OCI-LY7 (cell line): ENCODE results near the gene TTC31. TPM values are rescaled to one million over a fixed set of nuclear protein-coding genes. Genes with fewer than 3 reads are reported as not detected.

Experiments
- BruUV-seq: library from RNA; stranded (reverse); fragments of 400-500 nt; replicated peaks from 2 replicates; lab custom pipeline; 2021; lab: Mats Ljungman, UMichigan
- CTCF ChIA-PET: fragments of 300-600 bp; sonication (Branson Sonifier 250); formaldehyde crosslinking; loops from one replicate; lab custom pipeline; 2022; ENCODE audit warnings: antibody characterized with exemption; ENCODE audit not compliant: unreplicated experiment; lab: Charles Lee
- POLR2A ChIA-PET: fragments of 300-600 bp; sonication (Branson Sonifier 250); formaldehyde crosslinking; loops from one replicate; lab custom pipeline; 2022; ENCODE audit warnings: antibody characterized with exemption; lab: Charles Lee
- DNase-seq: peaks from one replicate; pipeline ENCODE4 v3.0.0-alpha.2; 2015; ENCODE audit warnings: low spot score
- H2AFZ ChIP-seq: fragments of 200-600 bp; sonication (generic), shearing (Covaris generic); 2 replicates; pipeline ENCODE4 v1.6.1; 2014; ENCODE audit warnings: mild to moderate bottlenecking, antibody characterized with exemption, low read length, moderate library complexity
- H3K27ac ChIP-seq: fragments of 200-600 bp; sonication (generic); 2 replicates; pipeline ENCODE4 v1.5.1; 2014; ENCODE audit warnings: mixed run types, low read depth, mild to moderate bottlenecking, moderate library complexity, low read length, inconsistent platforms; ENCODE audit not compliant: poor library complexity, severe bottlenecking
- H3K36me3 ChIP-seq: fragments of 200-600 bp; sonication (generic); 2 replicates; pipeline ENCODE4 v1.6.1; 2014; ENCODE audit warnings: mild to moderate bottlenecking, antibody characterized with exemption, low read length, moderate library complexity, mixed read lengths; ENCODE audit not compliant: insufficient read depth
- H3K4me1 ChIP-seq: fragments of 200-600 bp; sonication (generic); 2 replicates; pipeline ENCODE4 v1.5.1; 2014; ENCODE audit warnings: mild to moderate bottlenecking, low read length; ENCODE audit not compliant: insufficient read depth, poor library complexity, severe bottlenecking
- H3K4me2 ChIP-seq: fragments of 200-600 bp; sonication (generic); 2 replicates; pipeline ENCODE4 v1.6.1; 2014; ENCODE audit warnings: mild to moderate bottlenecking, low read length
- H3K4me3 ChIP-seq: fragments of 200-600 bp; sonication (generic); 2 replicates; pipeline ENCODE4 v1.5.1; 2014; ENCODE audit warnings: mild to moderate bottlenecking, low read depth, low read length; ENCODE audit not compliant: poor library complexity, severe bottlenecking
- H3K79me2 ChIP-seq: fragments of 200-600 bp; sonication (generic); 2 replicates; pipeline ENCODE4 v1.6.1; 2016; ENCODE audit warnings: low read depth, mild to moderate bottlenecking, low read length, moderate library complexity, mixed read lengths; ENCODE audit not compliant: insufficient read depth
- H3K9me2 ChIP-seq: fragments of 200-600 bp; sonication (generic); 2 replicates; pipeline ENCODE4 v1.6.1; 2016; ENCODE audit warnings: mild to moderate bottlenecking, low read length, mixed read lengths; ENCODE audit not compliant: insufficient read depth
- H3K9me3 ChIP-seq: fragments of 200-600 bp; sonication (generic); 2 replicates; pipeline ENCODE4 v1.6.1; 2014; ENCODE audit warnings: mild to moderate bottlenecking, mixed run types, low read length, mixed read lengths
- H4K20me1 ChIP-seq: fragments of 200-600 bp; sonication (generic); 2 replicates; pipeline ENCODE4 v1.6.1; 2014; ENCODE audit warnings: mild to moderate bottlenecking, antibody characterized with exemption, low read length, moderate library complexity, mixed read lengths; ENCODE audit not compliant: insufficient read depth
- EZH2phosphoT487 ChIP-seq: fragments of 200-600 bp; sonication (generic); IDR thresholded peaks from 2 replicates; pipeline ENCODE4 v1.6.1; 2018; ENCODE audit warnings: low read depth, borderline replicate concordance, mild to moderate bottlenecking, mixed run types, antibody characterized with exemption, low read length, moderate library complexity, mixed read lengths
- intact Hi-C: fragments of 100-400 bp; cut with micrococcal nuclease; formaldehyde crosslinking; loops from one replicate; pipeline ENCODE4 v1.10.0; 2022; ENCODE audit not compliant: unreplicated experiment
- total RNA-seq, 2 experiments: library from RNA; depleted of rRNA in 1 of 2; stranded (reverse); fragments of >200 nt in 1 of 2; shearing (Covaris generic) in 1 of 2; gene quantifications; 2 replicates each; pipeline ENCODE4 v1.2.3, GENCODE V29; 2014 to 2022
- TF ChIP-seq, protein P1 (sequence below): fragments of 200-600 bp; sonication (generic); conservative IDR thresholded peaks from 2 replicates; pipeline ENCODE4 v1.5.1; 2014; ENCODE audit warnings: mild to moderate bottlenecking, antibody characterized with exemption, low read length, moderate library complexity, mixed read lengths

The TTC31 gene
- total RNA-seq, 2 experiments from 2014 or later: 31.5 to 34.6 TPM

DNA sequence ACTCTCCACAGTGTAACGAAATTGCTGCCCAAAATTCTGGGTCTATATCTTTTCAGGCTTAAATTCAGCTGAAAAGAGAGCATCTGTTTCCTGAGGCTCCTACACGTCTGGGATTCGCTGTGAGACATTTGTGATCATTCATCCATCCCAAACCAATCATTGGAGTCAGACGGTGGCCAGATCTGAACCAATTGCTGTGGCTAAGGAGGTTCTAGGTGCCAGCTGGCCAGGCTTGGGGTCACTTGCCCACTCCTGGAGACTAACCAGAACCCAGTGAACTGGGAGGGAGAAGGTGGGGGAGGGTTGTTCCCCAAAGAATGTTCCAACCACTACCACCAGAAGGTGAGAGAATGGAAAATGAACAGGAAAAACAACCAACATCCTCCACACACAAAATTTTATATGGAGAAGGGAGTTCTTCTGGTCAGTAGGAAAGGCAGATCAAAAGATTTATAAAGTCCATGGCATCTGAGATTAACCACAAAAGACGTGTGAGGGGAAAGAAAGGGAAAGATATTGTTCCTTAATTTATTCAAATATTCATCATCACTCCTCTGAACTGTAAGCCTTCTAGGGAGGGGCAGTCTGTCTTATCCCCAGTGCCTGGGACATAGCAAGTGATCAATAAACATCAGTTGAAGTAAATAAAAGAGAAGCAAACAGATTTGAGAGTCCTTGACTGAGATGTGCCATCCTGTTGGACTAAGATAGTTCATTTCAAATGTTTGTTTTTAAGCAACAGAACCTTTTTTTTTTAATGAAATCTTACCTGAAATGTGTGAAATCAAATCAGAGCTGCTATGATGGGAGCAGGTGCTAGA, 38.2 kb upstream of the TTC31 start:
- no peak overlapping the region for H3K27ac ChIP-seq
- TF ChIP-seq EZH2phosphoT487: no peak
- TF ChIP-seq, protein P1, sequence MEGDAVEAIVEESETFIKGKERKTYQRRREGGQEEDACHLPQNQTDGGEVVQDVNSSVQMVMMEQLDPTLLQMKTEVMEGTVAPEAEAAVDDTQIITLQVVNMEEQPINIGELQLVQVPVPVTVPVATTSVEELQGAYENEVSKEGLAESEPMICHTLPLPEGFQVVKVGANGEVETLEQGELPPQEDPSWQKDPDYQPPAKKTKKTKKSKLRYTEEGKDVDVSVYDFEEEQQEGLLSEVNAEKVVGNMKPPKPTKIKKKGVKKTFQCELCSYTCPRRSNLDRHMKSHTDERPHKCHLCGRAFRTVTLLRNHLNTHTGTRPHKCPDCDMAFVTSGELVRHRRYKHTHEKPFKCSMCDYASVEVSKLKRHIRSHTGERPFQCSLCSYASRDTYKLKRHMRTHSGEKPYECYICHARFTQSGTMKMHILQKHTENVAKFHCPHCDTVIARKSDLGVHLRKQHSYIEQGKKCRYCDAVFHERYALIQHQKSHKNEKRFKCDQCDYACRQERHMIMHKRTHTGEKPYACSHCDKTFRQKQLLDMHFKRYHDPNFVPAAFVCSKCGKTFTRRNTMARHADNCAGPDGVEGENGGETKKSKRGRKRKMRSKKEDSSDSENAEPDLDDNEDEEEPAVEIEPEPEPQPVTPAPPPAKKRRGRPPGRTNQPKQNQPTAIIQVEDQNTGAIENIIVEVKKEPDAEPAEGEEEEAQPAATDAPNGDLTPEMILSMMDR: no peak
- DNase-seq: no peak
- no peak overlapping the region for H3K4me3 ChIP-seq
- H2AFZ ChIP-seq: no peak overlapping the region
- intact Hi-C loops: no loop called here
- no peaks in the 10 kb centered on the region for H3K79me2 ChIP-seq
- no peaks in the 10 kb centered on the region for H3K36me3 ChIP-seq
- CTCF ChIA-PET: no interaction called here
- H3K9me3 ChIP-seq: no peaks in the 10 kb centered on the region
- H3K4me1 ChIP-seq: peaks cover 21% of the 10 kb centered on the region
- no TSS peak for BruUV-seq
- no peaks in the 10 kb centered on the region for H3K9me2 ChIP-seq
- 0 out of 2 replicates have a peak overlapping the region, but pooled peaks have one; percentile 13 for H3K4me2 ChIP-seq
- no peaks in the 10 kb centered on the region for H4K20me1 ChIP-seq
- POLR2A ChIA-PET: interaction anchor here (0.6 to 1.4 kb wide), 3 partner anchors 14 to 24 kb away, joined by 3 to 4 read pairs (median 3); partner anchors contain the start of genes C2orf81, MOGS, WBP1 and WDR54

DNA sequence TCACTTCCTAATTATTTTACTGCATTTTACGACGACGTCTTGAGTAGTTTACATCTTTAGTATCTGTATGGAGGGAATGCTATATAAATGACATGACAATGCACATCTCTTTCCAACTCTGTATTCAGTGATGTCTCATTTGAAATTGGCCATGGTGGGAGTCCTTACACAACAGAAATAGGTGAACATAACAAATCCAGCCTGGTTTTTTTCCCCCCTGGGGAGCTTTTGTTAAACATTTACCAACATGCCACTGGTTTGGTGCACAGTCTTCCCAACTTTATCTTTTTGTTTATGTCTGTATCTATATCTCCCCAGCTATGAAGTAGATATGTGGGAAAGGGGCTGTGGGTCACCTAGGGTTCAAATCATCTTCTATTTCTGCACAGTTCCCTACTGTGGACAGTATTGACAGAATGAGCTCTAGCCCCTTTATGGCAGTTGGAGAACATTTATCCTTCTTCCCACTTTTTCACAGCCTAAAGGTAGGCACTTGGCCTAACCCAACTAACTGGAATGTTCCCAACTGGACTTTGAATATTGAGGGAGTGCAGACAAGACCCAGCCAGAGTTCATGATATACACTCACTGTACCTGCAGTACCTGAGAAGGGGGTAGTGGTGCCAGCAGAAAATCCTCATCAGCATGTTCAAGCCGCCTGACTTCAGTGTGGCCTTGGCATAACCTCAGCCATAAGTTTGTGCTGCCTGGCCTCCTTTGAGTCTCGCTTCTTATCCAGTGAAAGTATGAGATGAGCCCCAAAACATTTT, 35.5 kb upstream of the TTC31 start:
- no peaks in the 10 kb centered on the region for H4K20me1 ChIP-seq
- H3K36me3 ChIP-seq: no peaks in the 10 kb centered on the region
- no peaks in the 10 kb centered on the region for H3K79me2 ChIP-seq
- H3K4me1 ChIP-seq: peaks cover 17% of the 10 kb centered on the region
- no peak for TF ChIP-seq EZH2phosphoT487
- TF ChIP-seq, protein P1: no peak
- H3K4me3 ChIP-seq: no peak overlapping the region
- H3K4me2 ChIP-seq: no peak overlapping the region
- no peak overlapping the region for H2AFZ ChIP-seq
- no peak for DNase-seq
- H3K9me2 ChIP-seq: no peaks in the 10 kb centered on the region
- intact Hi-C loops: no loop called here
- no TSS peak for BruUV-seq
- no peaks in the 10 kb centered on the region for H3K9me3 ChIP-seq
- POLR2A ChIA-PET: interaction anchor here (0.6 kb wide), 1 partner anchor 12 kb away, joined by 3 read pairs; no protein-coding TSS in a partner anchor
- CTCF ChIA-PET: no interaction called here
- H3K27ac ChIP-seq: no peak overlapping the region
